GM12892 (cell line): Measurements from ENCODE around the gene MAB21L2.

Experiments
- DNase-seq: peaks from one replicate; pipeline ENCODE4 v3.0.0; 2011; ENCODE audit not compliant: insufficient read length
- FAIRE-seq: peaks from 2 replicates; lab custom pipeline; 2011; peaks lifted over from hg19 to GRCh38; lab: Jason Lieb, UNC
- POLR2A ChIP-seq: IDR thresholded peaks from 2 replicates; pipeline ENCODE4 v1.6.1; 2011; ENCODE audit warnings: low read depth, low read length, control low read depth
- POLR2AphosphoS5 ChIP-seq: IDR thresholded peaks from 2 replicates; pipeline ENCODE4 v1.6.1; 2011; ENCODE audit warnings: low read depth, low read length, control low read depth
- TAF1 ChIP-seq: IDR thresholded peaks from 2 replicates; pipeline ENCODE4 v1.6.1; 2011; ENCODE audit warnings: low read depth, mild to moderate bottlenecking, control low read depth, low read length, borderline replicate concordance

Gene MAB21L2

DNA sequence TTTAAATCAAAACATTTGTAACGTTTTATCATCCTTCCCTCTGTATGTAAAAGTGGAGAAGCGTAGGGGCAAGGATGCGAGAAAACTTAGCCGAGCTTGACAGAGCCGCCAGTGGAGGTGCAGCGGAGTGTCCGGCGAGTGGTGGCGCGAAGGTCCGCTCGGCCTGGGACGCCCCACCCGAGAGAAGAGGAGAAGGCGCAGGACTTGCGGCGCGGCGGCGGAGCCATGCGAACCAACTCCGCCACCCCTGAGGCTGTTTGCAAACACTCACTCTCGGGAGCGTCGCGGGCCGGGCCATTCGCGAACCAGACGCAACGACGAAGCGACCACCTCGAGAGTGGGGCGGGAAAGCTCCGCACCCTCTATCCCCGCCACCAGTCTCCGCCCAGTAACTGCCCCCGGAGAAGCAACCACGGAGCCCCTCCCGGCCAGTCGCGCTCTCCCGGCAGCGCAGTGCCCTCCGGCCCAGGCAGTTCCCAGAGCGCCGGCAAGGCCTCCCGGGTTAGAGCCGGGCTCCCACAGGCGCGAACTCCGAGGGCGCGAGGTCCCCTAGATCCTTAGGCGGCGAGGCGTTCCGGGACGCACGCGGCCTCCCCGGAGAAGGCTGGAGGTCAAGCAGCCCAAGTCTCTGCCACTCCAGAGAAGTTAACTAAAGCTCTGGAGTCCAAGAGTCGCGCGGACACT lies 2.3 kb upstream of the MAB21L2 start:
- DNase-seq (no peak), FAIRE-seq (no peak)
- TF ChIP-seq TAF1, result no peak
- no peak for TF ChIP-seq POLR2AphosphoS5
- TF ChIP-seq POLR2A, result no peak

DNA sequence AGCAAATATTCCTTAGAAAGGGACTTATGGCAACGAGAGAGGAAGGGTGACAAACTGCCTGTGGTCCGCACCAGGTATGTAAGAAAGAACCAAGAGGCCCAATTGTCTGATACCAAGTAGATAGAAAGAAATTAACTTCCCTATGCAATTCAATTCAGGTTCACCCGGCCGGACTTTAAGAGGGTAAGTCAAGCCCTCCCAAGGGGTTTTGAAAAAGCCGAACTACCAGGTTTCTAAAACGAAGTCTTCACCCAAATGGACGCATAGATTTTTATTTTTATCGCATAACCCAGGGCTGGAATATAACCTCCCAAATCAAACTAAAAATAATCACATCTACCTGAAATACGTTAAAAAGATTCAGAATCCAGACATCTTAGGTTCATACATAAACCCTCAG lies 1.6 kb upstream of the MAB21L2 start:
- DNase-seq, result no peak
- no peak for FAIRE-seq
- TF ChIP-seq TAF1, result no peak
- no peak for TF ChIP-seq POLR2AphosphoS5
- TF ChIP-seq POLR2A, result no peak

DNA sequence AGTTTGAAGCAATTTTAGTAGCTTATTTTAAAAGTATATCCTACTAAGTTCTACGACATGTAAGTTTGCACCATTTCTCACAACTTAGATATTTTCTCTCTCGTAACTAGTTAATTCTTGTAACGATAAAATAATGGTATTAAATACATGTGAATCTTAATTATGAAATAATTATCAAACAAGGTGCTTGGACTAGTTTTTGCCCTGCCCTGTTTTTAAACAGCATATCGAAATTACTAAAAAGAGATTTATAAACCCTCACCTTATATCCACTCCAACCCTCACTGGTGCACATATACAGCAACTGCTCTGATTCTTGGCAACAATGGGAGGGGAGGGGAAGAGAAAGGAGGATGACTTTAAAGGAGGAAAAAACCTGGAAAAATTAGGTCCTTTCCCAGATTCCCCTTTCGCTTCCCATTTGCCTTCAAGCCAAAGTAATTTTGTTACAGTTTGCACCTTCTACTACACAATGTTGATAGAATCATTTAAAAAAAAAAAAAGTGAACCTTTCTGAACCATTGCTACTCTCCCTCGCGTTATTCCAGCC lies 820 bp upstream of the MAB21L2 start:
- no peak for TF ChIP-seq TAF1
- TF ChIP-seq POLR2AphosphoS5, result no peak
- TF ChIP-seq POLR2A, result no peak
- no peak for DNase-seq
- FAIRE-seq, result no peak

DNA sequence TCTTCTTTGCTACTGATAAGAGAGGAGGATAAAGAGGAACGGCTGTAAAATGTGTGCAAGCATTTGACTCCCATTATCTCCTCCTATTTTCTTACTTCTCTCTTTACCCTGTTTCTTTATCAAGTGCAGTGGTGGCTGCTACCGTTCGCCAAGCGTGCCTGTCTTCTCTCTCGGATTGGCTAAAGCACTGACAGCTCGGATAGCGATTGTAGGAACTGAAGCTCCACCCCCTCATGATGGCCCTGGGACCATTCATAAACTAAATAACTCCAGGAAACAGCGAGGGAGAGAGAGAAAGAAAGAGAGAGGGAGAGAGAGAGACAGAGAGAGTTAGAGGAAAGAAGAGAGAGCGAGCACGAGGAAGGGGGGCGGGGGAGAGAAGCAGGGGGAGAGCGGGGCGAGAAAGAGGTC lies 305 bp upstream of the MAB21L2 start:
- TF ChIP-seq POLR2A (no peak), TAF1 (no peak), POLR2AphosphoS5 (no peak)
- no peak for DNase-seq
- no peak for FAIRE-seq

DNA sequence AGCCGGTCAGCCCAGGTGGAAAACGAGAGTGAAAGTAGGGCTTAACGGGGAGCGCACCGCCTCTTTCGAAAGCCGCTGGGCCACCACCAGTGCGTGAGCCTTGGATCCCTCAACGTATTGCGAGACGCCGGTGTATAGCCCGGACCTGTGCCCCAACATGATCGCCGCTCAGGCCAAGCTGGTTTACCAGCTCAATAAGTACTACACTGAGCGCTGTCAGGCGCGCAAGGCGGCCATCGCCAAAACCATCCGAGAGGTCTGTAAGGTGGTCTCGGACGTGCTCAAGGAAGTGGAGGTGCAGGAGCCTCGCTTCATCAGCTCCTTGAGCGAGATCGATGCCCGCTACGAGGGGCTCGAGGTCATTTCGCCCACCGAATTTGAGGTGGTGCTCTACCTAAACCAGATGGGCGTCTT lies 929 bp downstream of the MAB21L2 start:
- no peak for FAIRE-seq
- DNase-seq, result no peak
- TF ChIP-seq POLR2AphosphoS5 (no peak), POLR2A (no peak), TAF1 (no peak)

DNA sequence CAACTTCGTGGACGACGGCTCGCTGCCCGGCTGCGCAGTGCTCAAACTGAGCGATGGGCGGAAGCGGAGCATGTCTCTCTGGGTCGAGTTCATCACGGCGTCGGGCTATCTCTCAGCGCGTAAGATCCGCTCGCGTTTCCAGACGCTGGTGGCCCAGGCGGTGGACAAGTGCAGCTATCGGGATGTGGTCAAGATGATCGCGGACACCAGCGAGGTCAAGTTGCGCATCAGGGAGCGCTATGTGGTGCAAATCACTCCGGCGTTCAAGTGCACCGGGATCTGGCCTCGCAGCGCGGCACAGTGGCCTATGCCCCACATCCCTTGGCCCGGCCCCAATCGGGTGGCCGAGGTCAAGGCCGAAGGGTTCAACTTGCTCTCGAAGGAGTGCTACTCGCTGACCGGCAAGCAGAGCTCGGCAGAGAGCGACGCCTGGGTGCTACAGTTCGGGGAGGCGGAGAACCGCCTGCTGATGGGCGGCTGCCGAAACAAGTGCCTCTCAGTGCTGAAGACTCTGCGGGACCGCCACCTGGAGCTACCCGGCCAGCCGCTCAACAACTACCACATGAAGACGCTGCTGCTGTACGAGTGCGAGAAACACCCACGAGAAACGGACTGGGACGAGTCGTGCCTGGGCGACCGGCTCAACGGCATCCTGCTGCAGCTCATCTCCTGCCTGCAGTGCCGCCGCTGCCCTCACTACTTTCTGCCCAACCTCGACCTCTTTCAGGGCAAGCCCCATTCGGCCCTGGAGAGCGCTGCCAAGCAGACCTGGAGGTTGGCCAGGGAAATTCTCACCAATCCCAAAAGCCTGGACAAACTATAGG lies 1.5 kb downstream of the MAB21L2 start:
- no peak for FAIRE-seq
- DNase-seq, result no peak
- TF ChIP-seq TAF1 (no peak), POLR2A (no peak), POLR2AphosphoS5 (no peak)

DNA sequence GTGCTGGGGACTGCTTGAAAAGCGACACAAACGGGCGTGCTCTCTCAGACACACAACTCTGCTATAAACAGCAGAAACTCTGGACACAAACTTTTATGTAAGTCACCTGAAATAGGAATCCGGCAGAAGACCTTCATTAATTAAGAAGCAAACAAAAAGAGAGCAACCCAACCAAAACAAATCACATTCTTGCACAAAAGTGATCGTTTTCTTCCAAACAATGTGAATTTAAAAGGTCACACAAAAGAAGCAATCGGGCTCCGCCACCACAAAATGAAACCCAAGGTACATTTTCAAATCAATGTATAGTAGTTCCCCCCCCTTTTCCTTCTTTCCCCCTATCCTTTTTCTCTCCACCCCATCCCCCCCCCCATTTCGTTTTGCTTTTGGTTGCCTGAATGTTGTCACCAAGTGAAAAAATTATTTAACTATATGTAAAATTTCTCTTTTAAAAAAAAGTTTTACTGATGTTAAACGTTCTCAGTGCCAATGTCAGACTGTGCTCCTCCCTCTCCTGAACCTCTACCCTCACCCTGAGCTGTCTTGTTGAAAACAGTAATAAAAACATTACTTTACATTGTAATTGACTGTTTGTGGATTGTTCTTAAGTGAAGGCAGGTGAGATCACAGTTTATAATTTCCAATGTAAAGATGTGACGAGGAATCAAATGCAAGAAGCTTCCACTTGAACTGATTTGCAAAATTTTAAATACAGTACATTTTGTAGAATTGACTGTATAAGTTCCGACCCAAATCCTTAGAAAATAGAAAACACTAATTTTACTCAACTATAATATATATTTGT lies 2.4 kb downstream of the MAB21L2 start:
- FAIRE-seq, result no peak
- TF ChIP-seq TAF1, result no peak
- DNase-seq, result no peak

DNA sequence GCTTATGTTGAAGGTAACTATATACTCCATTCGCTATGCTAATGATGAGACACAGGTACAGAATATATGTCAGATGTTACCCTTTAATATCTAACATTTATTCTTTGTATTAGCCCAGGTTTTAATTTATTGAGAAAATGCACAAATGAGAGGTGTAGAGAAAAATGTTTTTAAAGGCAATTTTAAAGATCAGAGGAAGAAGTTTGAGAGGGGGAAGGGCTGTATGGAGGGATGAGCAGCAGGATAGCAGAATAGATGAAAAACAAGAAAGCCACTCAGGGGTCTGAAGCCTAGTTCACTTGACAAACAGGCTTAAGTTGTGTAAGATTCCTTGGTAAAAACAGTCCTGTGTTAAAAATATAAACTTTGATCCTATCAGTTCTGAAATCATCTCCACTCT lies 3.7 kb downstream of the MAB21L2 start:
- no peak for FAIRE-seq

DNA sequence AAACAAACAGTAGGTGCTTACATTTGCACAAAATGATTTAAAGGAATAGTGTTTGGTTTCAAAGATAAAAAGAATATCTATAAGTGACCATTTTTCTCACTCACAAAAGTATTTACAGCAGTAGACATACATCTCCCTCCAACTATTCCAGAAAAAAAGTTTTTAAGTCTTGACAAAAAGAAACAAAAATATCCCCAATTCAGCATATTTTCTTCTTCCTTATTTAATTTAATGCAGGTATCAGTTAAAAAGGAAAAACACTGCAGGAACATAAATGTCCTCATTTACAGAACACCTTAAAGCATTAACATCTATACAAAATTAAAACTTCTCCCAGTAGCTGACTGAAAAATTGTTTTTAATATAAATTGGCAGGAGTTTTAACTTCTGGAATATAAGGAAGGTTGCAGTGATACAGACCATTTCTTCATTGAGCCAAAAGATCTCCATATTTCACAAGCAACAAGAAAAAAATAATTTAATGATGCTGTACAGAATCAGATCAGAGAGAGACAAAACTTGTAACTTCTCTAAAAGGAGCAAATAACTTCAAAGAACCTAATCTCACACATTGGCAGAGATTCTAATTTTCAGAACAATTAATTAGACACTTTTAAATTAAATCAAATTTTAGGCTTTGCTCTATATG lies 4.3 kb downstream of the MAB21L2 start:
- no peak for FAIRE-seq
- TF ChIP-seq TAF1 (no peak), POLR2A (no peak), POLR2AphosphoS5 (no peak)
- no peak for DNase-seq

More for the DNA sequence above, 3.7 kb downstream of the MAB21L2 start:
- TF ChIP-seq POLR2AphosphoS5 (no peak), POLR2A (no peak), TAF1 (no peak)
- DNase-seq, result no peak

DNA sequence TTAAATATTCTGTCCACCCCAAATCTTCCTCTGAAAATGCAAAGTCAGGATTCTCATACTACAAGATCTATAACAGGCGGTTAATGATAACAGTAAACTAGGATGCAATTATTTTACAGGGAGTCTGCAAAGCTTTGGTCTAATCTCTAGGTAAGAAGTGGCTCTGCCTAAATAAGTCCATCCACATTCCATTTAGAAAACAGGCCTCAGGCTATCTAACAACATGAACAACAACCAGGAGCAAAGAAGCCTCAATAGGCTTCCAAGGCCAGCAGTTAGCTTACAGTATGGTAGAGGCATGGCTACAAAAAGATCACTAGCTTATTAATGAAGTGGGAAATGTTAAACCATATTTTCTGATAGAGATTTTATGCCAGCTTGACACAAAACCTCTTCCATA lies 6.4 kb downstream of the MAB21L2 start:
- DNase-seq, result no peak
- TF ChIP-seq POLR2A (no peak), POLR2AphosphoS5 (no peak), TAF1 (no peak)
- FAIRE-seq, result no peak
